NB4 (cell line): ENCODE measurements around the gene PEF1.

Source experiments
- DNase-seq: peaks from one replicate; pipeline ENCODE4 v3.0.0; 2010; ENCODE audit warnings: low read depth
- H3K4me3 ChIP-seq: one replicate; pipeline ENCODE4 v1.5.1; 2011; ENCODE audit warnings: mild to moderate bottlenecking, low read depth, low read length, moderate library complexity
- CTCF ChIP-seq: IDR thresholded peaks from one replicate; pipeline ENCODE4 v1.5.1; 2012; ENCODE audit warnings: low read depth, low read length
- MAX ChIP-seq: IDR thresholded peaks from 2 replicates; pipeline ENCODE4 v1.6.1; 2011; ENCODE audit warnings: low read depth, low read length
- MYC ChIP-seq: IDR thresholded peaks from 2 replicates; pipeline ENCODE4 v1.6.1; 2011; ENCODE audit warnings: low read depth, low read length
- POLR2A ChIP-seq: IDR thresholded peaks from 2 replicates; pipeline ENCODE4 v1.6.1; 2011; ENCODE audit warnings: mild to moderate bottlenecking; ENCODE audit not compliant: insufficient read length; ENCODE audit errors: extremely low read depth

PEF1 gene

GRCh38 chr1:31675756-31676155 is 31.1 kb upstream of the PEF1 start:
- no peak overlapping the region for H3K4me3 ChIP-seq
- no peak for DNase-seq
- TF ChIP-seq MYC (no peak), MAX (no peak), CTCF (no peak), POLR2A (no peak)

- H3K4me3 ChIP-seq: no peak overlapping the region
- no peak for DNase-seq
- TF ChIP-seq MYC (no peak), CTCF (no peak), MAX (no peak), POLR2A (no peak)
These were observed 30.5 kb upstream of the PEF1 start for GRCh38 chr1:31675161-31675560.

GRCh38 chr1:31674626-31675025 is 29.9 kb upstream of the PEF1 start:
- DNase-seq: no peak
- no peak for TF ChIP-seq MAX
- no peak for TF ChIP-seq POLR2A
- TF ChIP-seq CTCF: no peak
- no peak for TF ChIP-seq MYC
- no peak overlapping the region for H3K4me3 ChIP-seq

- no peak for DNase-seq
- no peak overlapping the region for H3K4me3 ChIP-seq
- TF ChIP-seq CTCF: no peak
- no peak for TF ChIP-seq MAX
- TF ChIP-seq POLR2A: no peak
These were observed 28.8 kb upstream of the PEF1 start for GRCh38 chr1:31673433-31673832.

GRCh38 chr1:31672986-31673385 is 28.3 kb upstream of the PEF1 start:
- TF ChIP-seq CTCF (no peak), MAX (no peak), MYC (no peak)
- no peak overlapping the region for H3K4me3 ChIP-seq
- no peak for DNase-seq

GRCh38 chr1:31671561-31672201 is 27.0 kb upstream of the PEF1 start:
- H3K4me3 ChIP-seq: no peak overlapping the region
- DNase-seq: no peak
- no peak for TF ChIP-seq CTCF
- no peak for TF ChIP-seq MYC
- no peak for TF ChIP-seq POLR2A
- no peak for TF ChIP-seq MAX
